Stomach (tissue), 9 donors: ENCODE results near the gene BCL6. TPM values are rescaled to one million over a fixed set of nuclear protein-coding genes. Genes with fewer than 3 reads are reported as not detected.
A peak's percentile ranks its signal among the peaks of the same experiment; 100 is the strongest.

ENCODE experiments used
- DNase-seq, 2 donors: peaks; one replicate each; pipeline versions ENCODE4 v3.0.0 to v3.0.0-alpha.2; 2013 to 2019
- H3K27ac ChIP-seq, 5 donors: fragments of 200-600 bp in 4 of 5; sonication (generic) in 4 of 5; one replicate each; pipeline ENCODE4 v1.5.1; 2013 to 2019; ENCODE audit warnings: mild to moderate bottlenecking in 1 of 5, moderate library complexity in 1 of 5
- H3K27me3 ChIP-seq, 3 donors: fragments of 200-600 bp; sonication (generic); one replicate each; pipeline ENCODE4 v1.5.1; 2017 to 2019; ENCODE audit warnings: mixed run types in 1 of 3
- H3K36me3 ChIP-seq, 4 donors: fragments of 200-600 bp; sonication (generic); 1 replicate in 3 of 4; 2 replicates in 1 of 4; pipeline ENCODE4 v1.5.1; 2016 to 2019
- H3K4me1 ChIP-seq, 4 donors: fragments of 200-600 bp; sonication (generic); one replicate each; pipeline ENCODE4 v1.5.1; 2016 to 2019
- H3K4me3 ChIP-seq, 4 donors: fragments of 200-600 bp; sonication (generic) in 3 of 4; one replicate each; pipeline ENCODE4 v1.5.1; 2016 to 2019; ENCODE audit warnings: mild to moderate bottlenecking in 1 of 4
- H3K9me3 ChIP-seq, 4 donors: fragments of 200-600 bp; sonication (generic); one replicate each; pipeline ENCODE4 v1.5.1; 2016 to 2019
- CTCF ChIP-seq, 7 experiments: fragments of 450-650 bp in 4 of 7; fragments of 200-600 bp in 3 of 7; sonication (generic) in 3 of 7; IDR thresholded peaks; one replicate each; pipeline ENCODE4 v1.5.1; 2016 to 2019; ENCODE audit warnings: antibody characterized with exemption in 7 of 7, control low read depth in 2 of 7, mild to moderate bottlenecking in 1 of 7
- EP300 ChIP-seq: sonication (generic); formaldehyde crosslinking; IDR thresholded peaks from one replicate; pipeline ENCODE4 v1.6.1; 2017; ENCODE audit warnings: antibody characterized with exemption
- POLR2A ChIP-seq, 4 donors: fragments of 450-650 bp; IDR thresholded peaks; one replicate each; pipeline ENCODE4 v1.6.1; 2016; ENCODE audit warnings: antibody characterized with exemption in 4 of 4, control low read depth in 2 of 4, mild to moderate bottlenecking in 1 of 4, moderate library complexity in 1 of 4
- POLR2AphosphoS5 ChIP-seq, 3 donors: sonication (generic); formaldehyde crosslinking; IDR thresholded peaks; one replicate each; pipeline ENCODE4 v1.6.1; 2016; ENCODE audit warnings: antibody characterized with exemption in 3 of 3
- WGBS, 5 donors: extraction: QIAGEN DNeasy Blood & Tissue Kit in 3 of 5; methylation state at CpG; one replicate each; pipeline versions ENCODE4 v1.1.5 to v1.1.7; 2013 to 2018; 5-methylcytosine and 5-hydroxymethylcytosine counted together
- intact Hi-C: fragments of 100-400 bp; cut with DNase I; formaldehyde crosslinking; loops from one replicate; pipeline ENCODE4 v1.15.1; 2023; ENCODE audit warnings: low total_unique reads
- polyA plus RNA-seq, 3 donors: library from polyadenylated mRNA; stranded (reverse); fragments of 200-250 nt; gene quantifications; one replicate each; pipeline ENCODE4 v1.2.3, GENCODE V29; 2013
- total RNA-seq, 5 donors: library from RNA; depleted of rRNA; stranded (reverse); fragments of >200 nt; gene quantifications; one replicate each; pipeline versions ENCODE4 v1.1.0 to v1.2.3, GENCODE V29; 2014 to 2016
- donor health status: healthy with polysubstance abuse.
- donor health status: Bipolar disorder and iron deficiency.
- donor health status: healthy.

Gene BCL6
- total and polyA plus RNA-seq, 8 donors, result 11.1 to 112 (median 37.7) TPM

GRCh38 chr3:187706971-187707370, 38.3 kb downstream of the BCL6 start:
- intact Hi-C loops, result no loop called here
- Histone ChIP-seq H3K27me3 (no peaks in the 10 kb centered on the region), H3K4me3 (no peak overlapping the region), H3K9me3 (no peaks in the 10 kb centered on the region), H3K27ac (no peak overlapping the region), H3K36me3 (no peaks in the 10 kb centered on the region), H3K4me1 (no peaks in the 10 kb centered on the region)
- peak in 1 of 2 donors; percentile 32 for DNase-seq
- TF ChIP-seq CTCF (IDR thresholded peaks at IDR 0.05), result no peak
- no peak for TF ChIP-seq POLR2AphosphoS5 (IDR thresholded peaks at IDR 0.05)
- no peak for TF ChIP-seq EP300
- TF ChIP-seq POLR2A (IDR thresholded peaks at IDR 0.05), result no peak
- WGBS, 5 donors, result 75 to 94% (median 87%) methylated on average over 2 of the region's 2 CpGs

DNA sequence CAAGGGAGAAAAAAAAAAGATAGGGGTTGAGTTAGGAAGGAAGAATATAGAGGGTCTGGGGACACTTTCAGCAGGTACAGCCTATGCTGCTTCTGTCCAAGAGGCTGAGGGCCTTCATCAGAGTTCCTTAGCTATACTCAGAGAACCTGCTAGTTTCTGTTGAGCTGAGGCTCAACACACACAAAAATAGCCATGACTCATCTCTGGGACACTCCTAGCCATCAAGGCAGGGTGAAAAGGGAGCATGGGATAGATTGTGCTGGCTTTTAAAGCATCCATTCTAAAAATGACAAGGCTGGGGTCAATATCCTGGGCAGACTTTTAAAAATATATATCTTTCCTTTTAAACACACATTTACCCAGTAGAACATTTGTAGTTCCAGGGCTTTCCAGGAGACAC, 40.1 kb downstream of the BCL6 start:
- no peaks in the 10 kb centered on the region for H3K36me3 ChIP-seq
- H3K27ac ChIP-seq, result no peak overlapping the region
- intact Hi-C loops, result no loop called here
- no peaks in the 10 kb centered on the region for H3K27me3 ChIP-seq
- no peak overlapping the region for H3K4me3 ChIP-seq
- no peaks in the 10 kb centered on the region for H3K9me3 ChIP-seq
- TF ChIP-seq POLR2A (IDR thresholded peaks at IDR 0.05), result no peak
- TF ChIP-seq EP300, result no peak
- no peak for TF ChIP-seq POLR2AphosphoS5 (IDR thresholded peaks at IDR 0.05)
- no peak for TF ChIP-seq CTCF (IDR thresholded peaks at IDR 0.05)
- DNase-seq, result no peak
- no peaks in the 10 kb centered on the region for H3K4me1 ChIP-seq

- no peaks in the 10 kb centered on the region for H3K36me3 ChIP-seq
- H3K4me3 ChIP-seq, result no peak within 1 kb of the TSS
- H3K27me3 ChIP-seq, result peaks cover 0 to under 1% (median 0%) of the 10 kb centered on the region in 3 donors
- WGBS, 5 donors, result 50 to 57% (median 57%) methylated on average over 4 of the region's 4 CpGs
- H3K27ac ChIP-seq, result no peak within 1 kb of the TSS
- TF ChIP-seq EP300 (no peak), POLR2A (IDR thresholded peaks at IDR 0.05) (no peak), CTCF (IDR thresholded peaks at IDR 0.05) (no peak), POLR2AphosphoS5 (IDR thresholded peaks at IDR 0.05) (no peak)
- intact Hi-C loops, result no loop called here
- DNase-seq, result no peak
- H3K4me1 ChIP-seq, result no peaks in the 10 kb centered on the region
- H3K9me3 ChIP-seq, result no peaks in the 10 kb centered on the region
These were observed 42.7 kb downstream of the BCL6 start, which contains the start of gene RTP2 for GRCh38 chr3:187702507-187703033. Gene RTP2, minus strand, starts transcription at chr3:187702557. Its CDS starts 429 bp downstream, at chr3:187702128.

GRCh38 chr3:187700249-187700648, 45.0 kb downstream of the BCL6 start:
- H3K27ac ChIP-seq, result no peak overlapping the region
- H3K4me1 ChIP-seq, result no peaks in the 10 kb centered on the region
- H3K9me3 ChIP-seq, result no peaks in the 10 kb centered on the region
- TF ChIP-seq CTCF (IDR thresholded peaks at IDR 0.05) (no peak), EP300 (no peak), POLR2AphosphoS5 (IDR thresholded peaks at IDR 0.05) (no peak), POLR2A (IDR thresholded peaks at IDR 0.05) (no peak)
- no peak for DNase-seq
- no peaks in the 10 kb centered on the region for H3K36me3 ChIP-seq
- intact Hi-C loops, result no loop called here
- WGBS, 5 donors, result 82 to 98% (median 95%) methylated on average over 2 of the region's 2 CpGs
- peaks cover 0 to 6% (median 0%) of the 10 kb centered on the region in 3 donors for H3K27me3 ChIP-seq
- no peak overlapping the region for H3K4me3 ChIP-seq
